Measurements from ENCODE around the gene ST6GALNAC1.

ST6GALNAC1 gene

DNA sequence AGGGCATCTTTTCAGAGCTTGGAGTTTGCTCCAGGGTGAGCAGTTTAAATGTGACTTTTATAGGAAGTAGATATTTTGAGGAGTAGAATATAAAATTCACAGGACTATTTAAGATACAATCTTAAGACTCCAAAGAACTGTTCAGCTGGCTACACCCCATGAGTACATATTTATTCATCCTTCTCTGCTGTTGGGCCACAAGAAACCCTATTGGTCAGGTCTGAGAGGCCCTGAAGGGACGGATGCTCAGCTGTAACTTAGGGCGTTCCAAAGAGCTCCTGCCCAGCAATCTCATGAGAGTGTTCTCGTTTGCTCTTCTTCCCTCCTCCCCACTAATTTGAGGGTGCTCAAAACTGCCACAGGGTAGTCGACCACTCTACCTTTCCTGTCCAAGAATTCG, 65.2 kb downstream of the ST6GALNAC1 start:
- no peak for DNase-seq (ENCODE audit: low read depth)

DNA sequence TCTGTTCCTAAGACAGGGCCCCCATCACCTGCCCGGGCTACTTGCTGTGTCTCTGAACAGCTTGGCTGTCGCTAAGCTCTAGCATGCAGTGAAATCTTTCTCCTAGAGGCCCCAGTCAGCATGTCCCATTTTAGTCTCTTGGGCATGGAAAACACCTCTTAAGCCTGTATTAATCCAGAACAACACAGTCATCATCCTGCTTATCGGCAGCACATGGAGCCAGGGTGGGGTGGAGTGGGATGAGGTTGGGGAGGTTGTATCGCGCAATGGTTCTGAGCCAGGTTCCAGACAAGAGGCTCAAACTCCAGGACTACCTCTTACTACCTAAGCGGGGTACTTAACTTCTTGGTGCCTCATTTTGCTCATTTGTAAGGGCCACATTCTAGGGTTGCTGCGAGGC, 65.7 kb downstream of the ST6GALNAC1 start:
- DNase-seq (ENCODE audit: low read depth): no peak

DNA sequence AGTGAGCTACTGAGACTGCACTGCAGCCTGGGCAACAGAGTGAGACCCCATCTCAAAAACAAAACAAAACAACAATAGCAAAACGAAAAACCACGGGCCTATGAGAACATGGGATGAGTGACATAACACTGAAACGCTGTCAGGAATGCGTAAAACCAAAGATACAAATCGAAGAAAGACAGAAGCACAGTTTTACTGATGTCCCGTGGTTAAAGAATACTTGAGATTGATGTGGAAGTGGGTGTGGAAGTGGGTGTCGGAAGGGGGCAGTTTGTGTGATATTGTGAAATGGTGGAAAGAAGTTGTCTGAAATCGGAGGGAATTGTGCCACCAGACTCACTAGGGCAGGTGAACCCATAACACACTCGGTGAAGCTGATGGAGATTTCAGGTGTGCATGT, 67.4 kb downstream of the ST6GALNAC1 start:
- no peak for DNase-seq (ENCODE audit: low read depth)

DNA sequence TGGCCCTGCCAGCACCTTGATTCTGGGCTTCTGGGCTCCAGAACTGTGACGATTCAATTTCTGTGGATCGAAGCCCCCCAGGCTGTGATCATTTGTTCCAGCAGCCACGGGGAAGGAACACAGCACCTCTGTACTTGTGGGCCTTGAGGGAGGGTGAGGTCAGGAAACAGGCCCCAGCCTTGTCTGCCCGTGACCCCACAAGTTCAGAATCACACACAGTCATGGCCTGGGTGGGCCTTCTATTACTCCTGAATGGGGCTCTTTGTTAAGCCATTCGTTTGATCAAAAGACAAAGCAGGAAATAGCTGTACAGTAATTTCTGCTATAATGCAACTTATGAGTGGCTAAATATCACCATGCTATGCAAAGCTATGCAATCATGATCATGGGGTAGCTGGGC, 68.0 kb downstream of the ST6GALNAC1 start:
- no peak for DNase-seq (ENCODE audit: low read depth)

All from non-pigmented ciliary epithelial cell (primary cell).